ENCODE results near the gene FAM118A.
"Not testable (repeated sequence)": the region's sequence is repeated elsewhere in the genome, so short reads cannot be mapped to it uniquely, and the experiment has no call there.

The FAM118A gene

DNA sequence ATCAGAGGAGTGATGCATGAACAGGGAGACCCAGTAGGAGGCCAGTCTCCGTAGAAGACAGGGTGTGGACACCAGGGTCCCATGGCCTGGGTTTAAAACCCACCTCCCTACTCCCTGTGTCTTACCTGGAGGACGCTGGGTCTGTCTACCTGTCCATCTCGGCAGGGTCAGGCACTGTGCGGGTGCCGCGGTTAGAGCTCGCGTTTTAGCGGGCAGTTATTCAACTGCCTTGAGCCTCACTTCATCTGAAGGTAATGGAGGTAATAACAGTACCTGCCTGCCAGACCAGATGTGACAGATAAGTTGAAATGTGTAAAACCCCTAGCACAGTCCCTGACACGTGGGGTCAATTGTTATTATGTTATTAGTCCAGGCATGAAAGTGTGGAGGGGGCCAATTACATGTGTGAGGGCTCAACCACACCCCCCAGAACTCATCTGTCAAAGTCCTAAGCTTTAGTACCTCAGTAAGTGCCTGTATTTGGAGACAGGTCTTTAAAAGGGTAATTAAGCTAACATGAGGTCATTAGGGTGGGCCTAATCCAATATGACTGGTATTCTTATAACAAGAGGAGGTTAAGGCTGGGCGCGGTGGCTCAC lies 33.1 kb upstream of the FAM118A start:
- TF ChIP-seq, protein P1, sequence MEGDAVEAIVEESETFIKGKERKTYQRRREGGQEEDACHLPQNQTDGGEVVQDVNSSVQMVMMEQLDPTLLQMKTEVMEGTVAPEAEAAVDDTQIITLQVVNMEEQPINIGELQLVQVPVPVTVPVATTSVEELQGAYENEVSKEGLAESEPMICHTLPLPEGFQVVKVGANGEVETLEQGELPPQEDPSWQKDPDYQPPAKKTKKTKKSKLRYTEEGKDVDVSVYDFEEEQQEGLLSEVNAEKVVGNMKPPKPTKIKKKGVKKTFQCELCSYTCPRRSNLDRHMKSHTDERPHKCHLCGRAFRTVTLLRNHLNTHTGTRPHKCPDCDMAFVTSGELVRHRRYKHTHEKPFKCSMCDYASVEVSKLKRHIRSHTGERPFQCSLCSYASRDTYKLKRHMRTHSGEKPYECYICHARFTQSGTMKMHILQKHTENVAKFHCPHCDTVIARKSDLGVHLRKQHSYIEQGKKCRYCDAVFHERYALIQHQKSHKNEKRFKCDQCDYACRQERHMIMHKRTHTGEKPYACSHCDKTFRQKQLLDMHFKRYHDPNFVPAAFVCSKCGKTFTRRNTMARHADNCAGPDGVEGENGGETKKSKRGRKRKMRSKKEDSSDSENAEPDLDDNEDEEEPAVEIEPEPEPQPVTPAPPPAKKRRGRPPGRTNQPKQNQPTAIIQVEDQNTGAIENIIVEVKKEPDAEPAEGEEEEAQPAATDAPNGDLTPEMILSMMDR (IDR thresholded peaks at IDR 0.05; ENCODE audit: low read depth, low read length), result no peak
- no peak for DNase-seq (ENCODE audit: extremely low read depth, low read depth)

DNA sequence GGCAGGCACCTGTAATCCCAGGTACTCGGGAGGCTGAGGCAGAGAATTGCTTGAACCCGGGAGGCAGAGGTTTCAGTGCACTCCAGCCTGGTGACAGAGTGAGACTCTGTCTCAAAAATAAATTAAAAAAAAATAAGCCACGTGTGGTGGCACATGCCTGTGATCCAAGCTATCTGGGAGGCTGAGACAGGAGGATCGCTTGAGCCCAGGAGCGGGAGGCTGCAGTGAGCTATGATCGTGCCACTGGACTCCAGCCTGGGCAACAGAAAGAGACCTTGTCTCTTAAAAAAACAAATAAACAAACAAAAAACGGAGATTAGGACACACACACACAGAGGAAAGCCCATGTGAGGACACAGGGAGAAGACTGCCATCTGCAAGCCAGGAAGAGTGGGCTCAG lies 32.0 kb upstream of the FAM118A start:
- DNase-seq (ENCODE audit: extremely low read depth, low read depth), result not testable (repeated sequence)

DNA sequence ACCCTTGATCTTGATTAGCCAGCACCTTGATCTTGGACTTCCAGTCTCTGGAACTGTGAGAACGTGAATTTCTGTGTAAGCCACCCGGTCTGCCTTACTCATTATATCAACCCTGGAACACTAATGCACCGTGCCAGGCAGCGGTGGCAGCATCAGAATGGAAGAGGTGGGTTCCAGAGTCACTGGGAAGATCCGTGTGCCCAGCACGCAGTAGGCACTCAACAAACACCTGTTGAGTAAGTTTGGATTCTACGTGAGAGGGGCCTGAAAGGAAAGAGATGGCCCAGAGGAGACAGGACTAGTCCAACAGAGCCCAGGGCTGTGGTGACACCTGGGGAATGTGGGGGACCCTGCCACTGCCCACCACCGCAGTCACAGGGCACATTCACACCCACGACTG lies 31.6 kb upstream of the FAM118A start:
- TF ChIP-seq, protein P1 (IDR thresholded peaks at IDR 0.05; ENCODE audit: low read depth, low read length), result no peak

DNA sequence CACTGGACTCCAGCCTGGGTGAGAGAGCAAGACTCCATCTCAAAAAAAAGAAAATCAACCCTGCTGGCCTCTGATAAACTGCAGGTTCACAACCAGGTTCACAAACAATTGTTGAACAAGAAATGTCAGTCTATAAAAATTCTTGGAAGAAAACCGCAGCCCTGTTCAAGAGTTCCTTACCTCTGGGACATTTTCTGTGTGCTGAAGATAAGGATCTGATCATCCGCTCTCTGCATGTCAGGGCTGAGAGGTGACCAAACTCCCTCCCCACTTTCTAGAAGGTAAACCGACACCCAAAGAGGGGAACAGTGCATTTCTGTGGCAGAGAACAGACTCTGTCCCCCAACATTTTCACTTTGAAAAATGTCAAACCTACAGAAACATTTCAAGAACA lies 29.1 kb upstream of the FAM118A start:
- TF ChIP-seq, protein P1 (IDR thresholded peaks at IDR 0.05; ENCODE audit: low read depth, low read length), result no peak
- no peak for DNase-seq (ENCODE audit: extremely low read depth, low read depth)

More for the DNA sequence above, 31.6 kb upstream of the FAM118A start:
- DNase-seq (ENCODE audit: extremely low read depth, low read depth), result no peak

DNA sequence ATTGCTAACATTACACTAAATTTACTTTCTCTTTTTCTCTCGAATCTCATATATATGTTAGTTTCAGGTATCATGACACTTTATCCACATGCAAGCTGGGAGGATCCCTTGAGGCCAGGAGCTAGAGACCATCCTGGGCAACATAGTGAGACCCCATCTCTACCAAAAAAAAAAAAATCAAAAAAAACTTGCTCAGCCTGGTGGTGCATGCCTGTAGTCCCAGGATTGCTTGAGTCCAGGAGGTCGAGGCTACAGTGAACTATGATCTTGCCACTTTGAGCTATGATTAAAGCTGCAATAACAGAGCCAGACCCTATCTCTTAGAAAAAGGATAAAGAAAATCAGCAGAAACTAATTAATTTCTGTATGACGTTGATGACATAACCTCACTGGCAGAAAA lies 28.7 kb upstream of the FAM118A start:
- no peak for DNase-seq (ENCODE audit: extremely low read depth, low read depth)
- TF ChIP-seq, protein P1 (IDR thresholded peaks at IDR 0.05; ENCODE audit: low read depth, low read length), result no peak

DNA sequence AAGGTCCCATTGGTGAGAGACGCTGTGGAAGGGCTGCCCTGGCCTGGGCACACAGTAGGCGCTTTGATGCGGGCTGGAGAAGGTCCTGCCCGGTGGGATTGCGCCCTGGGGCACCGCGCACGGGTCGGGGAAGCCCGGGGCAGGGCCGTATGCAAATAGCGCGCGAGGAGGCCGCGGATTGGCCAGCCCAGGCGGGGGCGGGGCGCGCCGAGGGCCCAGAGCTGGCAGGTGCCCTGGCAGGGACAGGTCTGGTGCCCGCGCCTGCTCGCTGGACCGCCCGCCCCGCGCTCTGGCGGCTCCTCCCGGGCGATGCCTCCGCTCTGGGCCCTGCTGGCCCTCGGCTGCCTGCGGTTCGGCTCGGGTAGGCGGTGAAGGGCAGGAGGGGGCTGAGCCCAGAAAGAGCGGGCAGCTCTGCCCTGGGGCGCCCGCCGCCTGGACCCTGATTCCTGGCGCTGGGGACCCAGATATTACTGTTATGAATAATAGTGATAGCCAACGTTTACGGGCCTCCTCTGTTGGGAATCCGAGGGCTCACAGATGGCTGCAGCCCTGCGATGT lies 24.9 kb upstream of the FAM118A start, which contains the start of gene UPK3A:
Gene UPK3A, plus strand, starts transcription at position 245 of the 558 bp plus-strand sequence. Its CDS starts 65 bp downstream, at position 310.
- TF ChIP-seq, protein P1 (IDR thresholded peaks at IDR 0.05; ENCODE audit: low read depth, low read length), result no peak
- DNase-seq (ENCODE audit: extremely low read depth, low read depth), result no peak

DNA sequence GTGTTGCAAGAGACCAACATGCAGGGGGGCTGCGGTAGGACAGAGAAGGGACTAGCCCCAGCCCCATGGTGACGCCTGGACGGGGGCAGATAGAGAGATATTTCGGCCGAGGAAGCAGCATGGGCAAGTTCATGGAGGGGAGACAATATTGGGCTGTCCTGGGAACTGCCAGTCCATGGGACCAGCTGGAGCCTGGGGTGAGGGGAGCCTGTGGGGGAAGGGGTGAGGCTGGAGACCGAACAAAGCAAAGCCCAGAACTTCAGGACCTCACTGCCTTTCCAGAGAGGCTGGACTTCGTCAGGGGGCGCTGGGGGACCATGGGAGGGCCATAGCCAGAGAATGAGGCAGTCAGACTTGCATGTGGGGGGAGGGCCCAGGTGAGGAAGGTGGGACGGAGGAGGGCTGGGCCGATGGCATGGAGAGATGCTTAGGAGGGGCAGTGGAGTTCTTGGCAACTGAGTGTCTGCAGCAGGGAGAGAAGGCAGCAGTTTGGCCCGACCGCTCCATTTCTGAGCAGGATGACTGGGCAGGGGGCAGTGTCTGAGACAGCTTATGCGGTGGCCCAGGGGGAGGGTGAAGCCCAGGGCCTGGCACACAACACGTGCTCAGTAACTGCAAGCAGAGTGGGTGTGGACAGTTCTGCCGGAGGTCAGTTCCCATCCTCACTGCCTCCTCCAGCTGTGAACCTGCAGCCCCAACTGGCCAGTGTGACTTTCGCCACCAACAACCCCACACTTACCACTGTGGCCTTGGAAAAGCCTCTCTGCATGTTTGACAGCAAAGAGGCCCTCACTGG lies 24.3 kb upstream of the FAM118A start:
- no peak for DNase-seq (ENCODE audit: extremely low read depth, low read depth)
- TF ChIP-seq, protein P1 (IDR thresholded peaks at IDR 0.05; ENCODE audit: low read depth, low read length), result no peak
